K562 (cell line): Measurements from ENCODE around the gene ANKMY2. TPM values are rescaled to one million over a fixed set of nuclear protein-coding genes. Genes with fewer than 3 reads are reported as not detected.
A peak's percentile ranks its signal among the peaks of the same experiment; 100 is the strongest.

Experiments used
- ATAC-seq: fragments of 200-7000 bp; cut with Tn5 transposase; 3 replicates; pipeline ENCODE4 v1.9.1; 2020; ENCODE audit warnings: moderate library complexity
- BruUV-seq: library from RNA; stranded (reverse); fragments of 400-500 nt; replicated peaks from 2 replicates; lab custom pipeline; 2021; lab: Mats Ljungman, UMichigan
- CTCF ChIA-PET: fragments of 300-600 bp; formaldehyde crosslinking; extraction: SDS; loops from one replicate; lab custom pipeline; 2021; ENCODE audit warnings: low intra/inter-chr PET ratio; lab: Yijun Ruan, JAX
- POLR2A ChIA-PET: fragments of 300-600, 350-650 bp; sonication (Branson Sonifier 250); formaldehyde crosslinking; extraction: SDS; loops from one replicate; lab custom pipeline; 2021; ENCODE audit warnings: antibody characterized with exemption, inconsistent platforms; lab: Yijun Ruan, JAX
- DNase-seq, 4 experiments: peaks; one replicate each; pipeline versions ENCODE4 v3.0.0 to v3.0.0-alpha.2; 2011 to 2018; ENCODE audit warnings: low spot score in 3 of 4, mixed read lengths in 3 of 4; ENCODE audit errors: extremely low read depth in 1 of 4
- FAIRE-seq: peaks from 2 replicates; lab custom pipeline; 2011; peaks lifted over from hg19 to GRCh38; lab: Jason Lieb, UNC
- H2AFZ ChIP-seq: 2 replicates; pipeline ENCODE4 v1.6.0; 2011; ENCODE audit warnings: low read depth, low read length, control low read depth, inconsistent platforms
- H3K27ac ChIP-seq: fragments of 200-600 bp; 3 replicates; pipeline ENCODE4 v1.8.0; 2011; ENCODE audit warnings: low read depth, mild to moderate bottlenecking, control low read depth, inconsistent platforms, low read length, moderate library complexity, mixed read lengths; ENCODE audit errors: extremely low read depth
- H3K27me3 ChIP-seq, 2 experiments: fragments of 300-600 bp in 1 of 2; 2 replicates in 1 of 2; 3 replicates in 1 of 2; pipeline versions ENCODE4 v1.6.0 to v1.8.0; 2011; ENCODE audit warnings: inconsistent platforms in 2 of 2, low read length in 2 of 2, mild to moderate bottlenecking in 1 of 2, mixed read lengths in 1 of 2, moderate library complexity in 1 of 2; ENCODE audit not compliant: control insufficient read depth in 2 of 2, insufficient read depth in 2 of 2
- H3K36me3 ChIP-seq: fragments of 300-600 bp; 3 replicates; pipeline ENCODE4 v1.8.0; 2011; ENCODE audit warnings: mild to moderate bottlenecking, low read length, inconsistent platforms; ENCODE audit not compliant: control insufficient read depth, insufficient read depth
- H3K4me1 ChIP-seq, 2 experiments: fragments of 200-600 bp in 1 of 2; replicated peaks in 1 of 2; 2 replicates in 1 of 2; 3 replicates in 1 of 2; pipeline versions ENCODE4 v1.5.1 to v1.8.0; 2011; ENCODE audit warnings: inconsistent platforms in 2 of 2, low read length in 2 of 2, mild to moderate bottlenecking in 1 of 2, mixed read lengths in 1 of 2, moderate library complexity in 1 of 2; ENCODE audit not compliant: control insufficient read depth in 2 of 2, insufficient read depth in 2 of 2
- H3K4me2 ChIP-seq: 2 replicates; pipeline ENCODE4 v1.6.1; 2011; ENCODE audit warnings: low read length, control low read depth, inconsistent platforms, mixed read lengths; ENCODE audit not compliant: insufficient read depth
- H3K4me3 ChIP-seq: fragments of 200-600 bp; sonication (generic), shearing (Covaris generic); 2 replicates; pipeline ENCODE4 v1.5.1; 2016; ENCODE audit warnings: control low read depth, inconsistent platforms
- H3K79me2 ChIP-seq: fragments of 200-600 bp; 3 replicates; pipeline ENCODE4 v1.8.0; 2011; ENCODE audit warnings: low read length, inconsistent platforms; ENCODE audit not compliant: control insufficient read depth, insufficient read depth
- H3K9ac ChIP-seq, 2 experiments: 2 replicates each; pipeline versions ENCODE4 v1.6.0 to v1.6.1; 2011; ENCODE audit warnings: low read depth in 2 of 2, low read length in 2 of 2, control low read depth in 1 of 2, inconsistent platforms in 1 of 2, mild to moderate bottlenecking in 1 of 2, mixed read lengths in 1 of 2; ENCODE audit not compliant: insufficient read depth in 1 of 2
- H3K9me1 ChIP-seq: one replicate; pipeline ENCODE4 v1.6.0; 2011; ENCODE audit warnings: inconsistent platforms, mild to moderate bottlenecking, low read length, moderate library complexity; ENCODE audit not compliant: control insufficient read depth, insufficient read depth
- H3K9me3 ChIP-seq: replicated peaks from 2 replicates; pipeline ENCODE4 v1.5.1; 2011; ENCODE audit warnings: low read depth, low read length, inconsistent platforms; ENCODE audit not compliant: control insufficient read depth, insufficient read depth
- H4K20me1 ChIP-seq: replicated peaks from 2 replicates; pipeline ENCODE4 v1.6.1; 2011; ENCODE audit warnings: low read length, inconsistent platforms, mixed read lengths; ENCODE audit not compliant: control insufficient read depth, insufficient read depth
- BHLHE40 ChIP-seq: IDR thresholded peaks from 2 replicates; pipeline ENCODE4 v1.6.1; 2011; ENCODE audit warnings: low read length, improper control_type of control experiment
- CTCF ChIP-seq, 3 experiments: IDR thresholded peaks in 2 of 3; conservative IDR thresholded peaks in 1 of 3; 2 replicates each; pipeline ENCODE4 v1.5.1; 2011 to 2012; ENCODE audit warnings: low read length in 3 of 3, mild to moderate bottlenecking in 3 of 3, control low read depth in 2 of 3, improper control_type of control experiment in 1 of 3, inconsistent platforms in 1 of 3, low read depth in 1 of 3, mixed read lengths in 1 of 3, moderate library complexity in 1 of 3; ENCODE audit not compliant: insufficient read depth in 2 of 3
- FOS ChIP-seq: IDR thresholded peaks from 3 replicates; pipeline ENCODE4 v1.6.1; 2011; ENCODE audit not compliant: insufficient read length; ENCODE audit errors: extremely low read depth
- RAD21 ChIP-seq, 2 experiments: fragments of 250-450 bp in 1 of 2; fragments of 450-650 bp in 1 of 2; sonication (Bioruptor Pico) in 1 of 2; formaldehyde crosslinking in 1 of 2; IDR thresholded peaks in 1 of 2; conservative IDR thresholded peaks in 1 of 2; 2 replicates each; pipeline versions ENCODE4 v1.4.0 to v1.8.0; 2020 to 2022; ENCODE audit warnings: mild to moderate bottlenecking in 2 of 2, moderate library complexity in 1 of 2
- REST ChIP-seq, 2 experiments: fragments of 450-650 bp; formaldehyde crosslinking in 1 of 2; IDR thresholded peaks; 2 replicates each; pipeline versions ENCODE4 v1.4.0 to v1.6.1; 2014 to 2020; ENCODE audit warnings: mild to moderate bottlenecking in 2 of 2, borderline replicate concordance in 1 of 2, low read depth in 1 of 2
- SAFB ChIP-seq: fragments of 200-400 bp; formaldehyde crosslinking; IDR thresholded peaks from 2 replicates; pipeline ENCODE4 v1.6.1; 2017; ENCODE audit warnings: low read depth, low read length, borderline replicate concordance
- STAT5A ChIP-seq: IDR thresholded peaks from 2 replicates; pipeline ENCODE4 v1.6.1; 2012; ENCODE audit warnings: low read length, inconsistent platforms, borderline replicate concordance
- ZNF12 ChIP-seq: sonication (generic); formaldehyde crosslinking; IDR thresholded peaks from 2 replicates; pipeline ENCODE4 v1.4.0; 2020; ENCODE audit warnings: mild to moderate bottlenecking, missing genetic modification reagents
- ZNF184 ChIP-seq: sonication (generic); formaldehyde crosslinking; IDR thresholded peaks from 2 replicates; pipeline ENCODE4 v1.5.0; 2020; ENCODE audit warnings: missing genetic modification reagents
- ZNF449 ChIP-seq: fragments of 250-450 bp; sonication (Bioruptor Pico); IDR thresholded peaks from 2 replicates; pipeline ENCODE4 v1.8.0; 2022; ENCODE audit warnings: moderate library complexity, mild to moderate bottlenecking, inconsistent platforms
- WGBS: fragments of 100-300 bp; shearing (Covaris generic); methylation state at CpG from one replicate; pipeline ENCODE4 v1.1.6; 2016; ENCODE audit warnings: low coverage, mixed read lengths; ENCODE audit not compliant: insufficient coverage; ENCODE audit errors: missing lambda C conversion rate; 5-methylcytosine and 5-hydroxymethylcytosine counted together
- in situ Hi-C: fragments of 300-500 bp; cut with MboI; formaldehyde crosslinking; loops from 4 replicates; pipeline ENCODE4 v1.15.0; 2018; ENCODE audit warnings: inconsistent platforms, mixed read lengths
- intact Hi-C: fragments of 100-400 bp; cut with micrococcal nuclease; formaldehyde crosslinking; loops from 2 replicates; pipeline ENCODE4 v1.14.2; 2022
- polyA plus RNA-seq, 8 experiments: library from polyadenylated mRNA; depleted of rRNA in 4 of 8; stranded (reverse) in 5 of 8; unstranded in 3 of 8; fragments of >200 nt; fragmentation: Nextera tagmentation in 2 of 8; fragmentation: Illumina TruSeq in 1 of 8; extraction: Ambion mirVana in 2 of 8; extraction: Trizol in 1 of 8; gene quantifications; 2 replicates each; pipeline versions ENCODE4 v1.2.1 to v1.2.3, GENCODE V29; 2011 to 2014; ENCODE audit warnings: inconsistent platforms in 1 of 8, missing spikeins in 1 of 8
- total RNA-seq, 7 experiments: library from RNA; depleted of rRNA in 6 of 7; stranded (reverse); fragments of >200 nt in 6 of 7; fragmentation: Illumina TruSeq in 2 of 7; extraction: Trizol in 2 of 7; gene quantifications; 2 replicates each; pipeline versions ENCODE4 v1.2.1 to v1.2.3, GENCODE V29; 2011 to 2021; ENCODE audit warnings: low replicate concordance in 1 of 7

Gene ANKMY2
- total and polyA plus RNA-seq, 9 of the 15 experiments (the other 6 are each of a cell fraction or from before 2014, with no cell fraction given): 38.9 to 71.5 (median 48.8) TPM

GRCh38 chr7:16604054-16604453 is 41.5 kb downstream of the ANKMY2 start:
- ATAC-seq (peak; percentile 49; the same call in 1 of the 3 replicates), FAIRE-seq (peak; percentile 29), DNase-seq (no peak)
- no peaks in the 10 kb centered on the region for H3K9me3 ChIP-seq
- peaks cover 79% of the 10 kb centered on the region for H3K36me3 ChIP-seq
- ChIA-PET POLR2A (no interaction called here), CTCF (no interaction called here)
- no peak overlapping the region for H3K4me2 ChIP-seq
- no peak overlapping the region for H3K4me3 ChIP-seq
- in situ Hi-C loops: no loop called here
- H3K9ac ChIP-seq: no peak overlapping the region
- H3K27ac ChIP-seq: no peak overlapping the region
- BruUV-seq: no TSS peak
- H4K20me1 ChIP-seq: no peaks in the 10 kb centered on the region
- no peaks in the 10 kb centered on the region for H3K27me3 ChIP-seq
- H3K79me2 ChIP-seq: no peaks in the 10 kb centered on the region
- no peaks in the 10 kb centered on the region for H3K4me1 ChIP-seq
- H3K9me1 ChIP-seq: no peaks in the 10 kb centered on the region
- 96% methylated on average over 3 of the region's 3 CpGs for WGBS
- H2AFZ ChIP-seq: no peak overlapping the region
- intact Hi-C loops: loop anchor here (5.0 kb wide), 1 partner anchor 313 kb away; no protein-coding TSS in a partner anchor
- TF ChIP-seq SAFB (no peak), CTCF (IDR thresholded peaks at IDR 0.05 in 2 of 3, conservative IDR thresholded peaks at IDR 0.05 in 1 of 3; ENCODE audit: insufficient read depth in 2 of 3, low read depth in 1 of 3, low read length in 3 of 3) (peak in 1 of 3 experiments; percentile 43; a peak in 2 of 6 replicates), ZNF449 (CRISPR knock-in tag) (no peak), ZNF184 (CRISPR knock-in tag) (no peak), RAD21 (CRISPR knock-in tag; conservative IDR thresholded peaks at IDR 0.05 in 1 of 2, IDR thresholded peaks at IDR 0.05 in 1 of 2) (peak in 1 of 2 experiments; percentile 56; a peak in 2 of 4 replicates), STAT5A (no peak), REST (IDR thresholded peaks at IDR 0.05; ENCODE audit: borderline replicate concordance) (peak; percentile 9; the same call in 1 of the 2 replicates), REST (CRISPR knock-in tag; IDR thresholded peaks at IDR 0.05; ENCODE audit: low read depth) (no peak), BHLHE40 (no peak), ZNF12 (CRISPR knock-in tag) (no peak), FOS (no peak)
